Brain microvascular endothelial cell (primary cell): ENCODE data around the gene TMEM120B.

ENCODE experiments used
- DNase-seq: peaks from one replicate; pipeline ENCODE4 v3.0.0-alpha.2; 2020
- H3K27ac ChIP-seq: fragments of 250-450 bp; sonication (Bioruptor Pico); 2 replicates; pipeline ENCODE4 v1.5.1; 2020; ENCODE audit warnings: mild to moderate bottlenecking, moderate library complexity
- H3K27me3 ChIP-seq: fragments of 250-450 bp; sonication (Bioruptor Pico); replicated peaks from 2 replicates; pipeline ENCODE4 v1.5.1; 2020; ENCODE audit warnings: mild to moderate bottlenecking
- H3K36me3 ChIP-seq: fragments of 250-450 bp; sonication (Bioruptor Pico); replicated peaks from 2 replicates; pipeline ENCODE4 v1.5.1; 2020; ENCODE audit warnings: mild to moderate bottlenecking
- H3K4me3 ChIP-seq: 2 replicates; pipeline ENCODE4 v1.5.1; 2011; ENCODE audit warnings: low read depth, mild to moderate bottlenecking, control low read depth, low read length, moderate library complexity
- in situ Hi-C: cut with HindIII; loops from 2 replicates; pipeline ENCODE4 v1.10.0; 2017; ENCODE audit warnings: low sequenced_read_pairs, low pct_ligation_motif_present
- TF ChIP-seq, protein P1 (sequence below): IDR thresholded peaks from 2 replicates; pipeline ENCODE4 v1.5.1; 2011; ENCODE audit warnings: low read depth, mild to moderate bottlenecking, moderate library complexity, low read length, control low read depth, inconsistent platforms; ENCODE audit errors: missing control alignments

Gene TMEM120B

DNA sequence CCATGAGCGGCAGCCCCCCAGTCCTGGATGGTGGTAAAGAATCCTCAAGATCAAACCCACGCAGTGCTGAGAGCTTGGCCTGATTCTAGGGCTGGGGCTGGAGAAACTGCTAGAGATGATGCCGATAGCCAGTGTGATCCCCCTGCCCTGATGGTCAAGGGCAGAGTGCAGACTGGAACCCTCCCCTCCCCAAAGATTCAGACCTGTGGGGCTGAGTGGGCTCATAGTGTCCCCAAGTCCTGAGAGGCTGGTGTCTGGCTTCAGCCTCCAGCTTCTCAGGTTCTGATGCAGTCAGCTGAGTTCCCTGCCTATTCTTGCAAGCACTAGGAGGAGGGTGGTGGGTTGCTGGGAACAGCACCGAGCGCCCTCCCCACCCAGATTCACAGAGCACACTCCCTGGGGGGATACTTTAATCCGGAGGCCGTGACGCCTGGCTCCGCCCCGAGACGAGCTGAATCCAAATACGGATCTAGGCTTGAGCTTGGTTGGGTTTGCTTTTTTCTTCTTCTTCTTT, 69.0 kb downstream of the TMEM120B start:
- H3K36me3 ChIP-seq: peaks cover 2% of the 10 kb centered on the region
- TF ChIP-seq, protein P1, sequence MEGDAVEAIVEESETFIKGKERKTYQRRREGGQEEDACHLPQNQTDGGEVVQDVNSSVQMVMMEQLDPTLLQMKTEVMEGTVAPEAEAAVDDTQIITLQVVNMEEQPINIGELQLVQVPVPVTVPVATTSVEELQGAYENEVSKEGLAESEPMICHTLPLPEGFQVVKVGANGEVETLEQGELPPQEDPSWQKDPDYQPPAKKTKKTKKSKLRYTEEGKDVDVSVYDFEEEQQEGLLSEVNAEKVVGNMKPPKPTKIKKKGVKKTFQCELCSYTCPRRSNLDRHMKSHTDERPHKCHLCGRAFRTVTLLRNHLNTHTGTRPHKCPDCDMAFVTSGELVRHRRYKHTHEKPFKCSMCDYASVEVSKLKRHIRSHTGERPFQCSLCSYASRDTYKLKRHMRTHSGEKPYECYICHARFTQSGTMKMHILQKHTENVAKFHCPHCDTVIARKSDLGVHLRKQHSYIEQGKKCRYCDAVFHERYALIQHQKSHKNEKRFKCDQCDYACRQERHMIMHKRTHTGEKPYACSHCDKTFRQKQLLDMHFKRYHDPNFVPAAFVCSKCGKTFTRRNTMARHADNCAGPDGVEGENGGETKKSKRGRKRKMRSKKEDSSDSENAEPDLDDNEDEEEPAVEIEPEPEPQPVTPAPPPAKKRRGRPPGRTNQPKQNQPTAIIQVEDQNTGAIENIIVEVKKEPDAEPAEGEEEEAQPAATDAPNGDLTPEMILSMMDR: no peak

GRCh38 chr12:121781998-121782979, 69.7 kb downstream of the TMEM120B start:
- Histone ChIP-seq H3K27me3 (no peaks in the 10 kb centered on the region), H3K36me3 (peaks cover 2% of the 10 kb centered on the region), H3K27ac (peak overlapping the region; percentile 46), H3K4me3 (no peak overlapping the region)
- in situ Hi-C loops: no loop called here
- TF ChIP-seq, protein P1: no peak
- no peak for DNase-seq

More for the DNA sequence above, 69.0 kb downstream of the TMEM120B start:
- Histone ChIP-seq H3K27me3 (no peaks in the 10 kb centered on the region), H3K27ac (peak overlapping the region; percentile 46), H3K4me3 (no peak overlapping the region)
- in situ Hi-C loops: no loop called here
- no peak for DNase-seq

GRCh38 chr12:121783766-121784165, 71.2 kb downstream of the TMEM120B start:
- H3K36me3 ChIP-seq: peaks cover 2% of the 10 kb centered on the region
- no peak overlapping the region for H3K4me3 ChIP-seq
- TF ChIP-seq, protein P1: no peak
- H3K27ac ChIP-seq: no peak overlapping the region
- H3K27me3 ChIP-seq: no peaks in the 10 kb centered on the region
- in situ Hi-C loops: no loop called here
- no peak for DNase-seq

- Histone ChIP-seq H3K27me3 (no peaks in the 10 kb centered on the region), H3K27ac (peak overlapping the region; percentile 17), H3K36me3 (peaks cover 2% of the 10 kb centered on the region), H3K4me3 (no peak overlapping the region)
- peak; percentile 72 for DNase-seq
- TF ChIP-seq, protein P1: no peak
- in situ Hi-C loops: no loop called here
Observed at GRCh38 chr12:121784460-121784859, 71.9 kb downstream of the TMEM120B start.

GRCh38 chr12:121786440-121786825, 73.9 kb downstream of the TMEM120B start:
- Histone ChIP-seq H3K36me3 (no peaks in the 10 kb centered on the region), H3K4me3 (no peak overlapping the region), H3K27ac (no peak overlapping the region), H3K27me3 (no peaks in the 10 kb centered on the region)
- in situ Hi-C loops: no loop called here
- TF ChIP-seq, protein P1: no peak
- DNase-seq: peak; percentile 76
